ENCODE results near the gene SKIC2. TPM values are rescaled to one million over a fixed set of nuclear protein-coding genes. Genes with fewer than 3 reads are reported as not detected.

Gene SKIC2
- total and polyA plus RNA-seq, 10 of the 15 experiments (the other 5 are each of a cell fraction or from before 2014, with no cell fraction given), result 3.3 to 79.2 (median 32.5) TPM

DNA sequence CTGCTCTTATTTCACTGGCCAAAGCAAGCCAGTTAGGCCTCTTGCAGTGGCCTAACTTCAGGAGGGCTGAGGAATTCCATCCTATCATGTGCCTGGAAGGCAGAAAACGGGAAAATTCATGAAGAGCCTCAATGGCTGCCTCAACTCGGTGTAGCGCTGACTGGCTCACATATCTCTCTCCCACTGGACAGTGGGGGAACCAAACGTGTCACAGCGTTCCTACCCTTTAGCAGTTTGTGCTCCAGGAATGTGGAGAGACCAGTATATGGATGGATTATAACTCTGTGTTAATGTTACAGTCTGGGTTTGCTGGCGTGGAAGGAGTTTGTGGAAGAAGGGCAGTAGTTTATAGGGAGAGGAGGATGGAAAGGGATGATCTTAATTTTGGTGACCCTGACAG lies 43.2 kb upstream of the SKIC2 start:
- Histone ChIP-seq H2AFZ (ENCODE audit: control insufficient read depth, low read depth, low read length) (no peak overlapping the region), H3K4me3 (no peak overlapping the region), H3K36me3 (ENCODE audit: control insufficient read depth in 2 of 2, insufficient read depth in 2 of 2, low read length in 1 of 2) (no peaks in the 10 kb centered on the region), H3K9ac (ENCODE audit: control insufficient read depth, insufficient read depth, low read length) (no peak overlapping the region), H3K9me3 (replicated peaks; ENCODE audit: control insufficient read depth, insufficient read depth, low read length) (no peaks in the 10 kb centered on the region), H4K20me1 (ENCODE audit: control insufficient read depth, insufficient read depth) (no peaks in the 10 kb centered on the region), H3K27me3 (replicated peaks in 1 of 2; ENCODE audit: control insufficient read depth in 2 of 2, insufficient read depth in 2 of 2, low read length in 1 of 2) (no peaks in the 10 kb centered on the region), H3K79me2 (ENCODE audit: control insufficient read depth, insufficient read depth, low read length) (no peaks in the 10 kb centered on the region), H3K27ac (ENCODE audit: control insufficient read depth, insufficient read depth) (no peak overlapping the region), H3K4me1 (ENCODE audit: control insufficient read depth, insufficient read depth, low read length) (peaks cover 9% of the 10 kb centered on the region), H3K4me2 (ENCODE audit: control insufficient read depth, insufficient read depth) (no peak overlapping the region)
- 45% methylated on average over 6 of the region's 6 CpGs for WGBS (ENCODE audit: insufficient coverage, insufficient replicate concordance, low lambda C conversion rate, missing lambda C conversion rate)
- ChIA-PET SMC1A (ENCODE audit: uncharacterized antibody, unreplicated experiment) (no interaction called here), RAD21 (ENCODE audit: unreplicated experiment) (no interaction called here), CTCF (no interaction called here), POLR2A (interaction anchor here (0.7 kb wide), 1 partner anchor 201 kb away, joined by 6 read pairs; no protein-coding TSS in a partner anchor)
- ATAC-seq (no peak), FAIRE-seq (no peak), DNase-seq (ENCODE audit: low read depth, low spot score) (no peak)
- TF ChIP-seq SMARCA5 (IDR thresholded peaks at IDR 0.05), result no peak
- in situ Hi-C loops (cut with MboI) (no loop called here), intact Hi-C loops (cut with micrococcal nuclease; ENCODE audit: unreplicated experiment) (no loop called here)
- no TSS peak for BruUV-seq (replicated peaks)

DNA sequence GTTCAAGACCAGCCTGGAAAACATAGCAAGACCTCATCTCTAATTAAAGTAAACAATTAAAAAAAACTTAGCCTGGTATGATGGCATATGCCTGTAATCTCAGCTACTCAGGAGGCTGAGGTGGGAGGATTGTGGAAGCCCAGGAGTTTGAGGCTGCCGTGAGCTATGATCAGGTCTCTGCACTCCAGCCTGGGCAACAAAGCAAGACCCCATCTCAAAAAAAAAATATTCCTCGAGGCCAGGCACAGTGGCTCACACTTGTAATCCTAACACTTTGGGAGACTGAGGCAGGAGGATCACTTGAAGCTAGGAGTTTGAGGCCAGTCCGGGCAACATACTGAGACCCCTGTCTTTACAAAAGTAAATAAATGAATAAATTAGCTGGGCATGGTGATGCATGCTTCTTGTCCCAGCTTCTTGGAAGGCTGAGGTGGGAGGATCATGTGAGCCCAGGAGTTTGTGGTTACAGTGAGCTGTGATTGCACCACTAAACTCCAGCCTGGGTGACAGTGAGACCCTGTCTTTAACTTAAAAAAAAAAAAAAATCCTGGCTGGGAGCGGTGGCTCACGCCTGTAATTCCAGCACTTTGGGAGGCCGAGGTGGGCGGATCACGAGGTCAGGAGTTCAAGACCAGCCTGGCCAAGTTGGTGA lies 40.8 kb upstream of the SKIC2 start:
- Histone ChIP-seq H3K36me3 (ENCODE audit: control insufficient read depth in 2 of 2, insufficient read depth in 2 of 2, low read length in 1 of 2) (no peaks in the 10 kb centered on the region), H3K79me2 (ENCODE audit: control insufficient read depth, insufficient read depth, low read length) (no peaks in the 10 kb centered on the region), H3K4me2 (ENCODE audit: control insufficient read depth, insufficient read depth) (no peak overlapping the region), H3K27ac (ENCODE audit: control insufficient read depth, insufficient read depth) (no peak overlapping the region), H2AFZ (ENCODE audit: control insufficient read depth, low read depth, low read length) (no peak overlapping the region), H3K9ac (ENCODE audit: control insufficient read depth, insufficient read depth, low read length) (no peak overlapping the region), H3K4me3 (no peak overlapping the region), H3K27me3 (replicated peaks in 1 of 2; ENCODE audit: control insufficient read depth in 2 of 2, insufficient read depth in 2 of 2, low read length in 1 of 2) (no peaks in the 10 kb centered on the region), H3K9me3 (replicated peaks; ENCODE audit: control insufficient read depth, insufficient read depth, low read length) (no peaks in the 10 kb centered on the region), H3K4me1 (ENCODE audit: control insufficient read depth, insufficient read depth, low read length) (peaks cover 5% of the 10 kb centered on the region; the same call in 1 of the 2 replicates), H4K20me1 (ENCODE audit: control insufficient read depth, insufficient read depth) (no peaks in the 10 kb centered on the region)
- BruUV-seq (replicated peaks), result no TSS peak
- ChIA-PET RAD21 (ENCODE audit: unreplicated experiment) (interaction anchor here (0.7 kb wide), 1 partner anchor 187 kb away, joined by 3 read pairs; no protein-coding TSS in a partner anchor), SMC1A (ENCODE audit: uncharacterized antibody, unreplicated experiment) (interaction anchor here (0.7 to 1.4 kb wide), 4 partner anchors 20 to 233 kb away, joined by 3 to 4 read pairs (median 4); no protein-coding TSS in a partner anchor), POLR2A (interaction anchor here (0.7 kb wide), 1 partner anchor 34 kb away, joined by 4 read pairs; no protein-coding TSS in a partner anchor), CTCF (interaction anchor here (1.0 to 2.0 kb wide), 4 partner anchors 21 to 82 kb away, joined by 3 to 4 read pairs (median 3); no protein-coding TSS in a partner anchor)
- intact Hi-C loops (cut with micrococcal nuclease; ENCODE audit: unreplicated experiment), result no loop called here
- in situ Hi-C loops (cut with MboI), result no loop called here
- ATAC-seq (no peak), DNase-seq (ENCODE audit: low read depth, low spot score) (no peak), FAIRE-seq (no peak)
- 28% methylated on average over 8 of the region's 8 CpGs for WGBS (ENCODE audit: insufficient coverage, insufficient replicate concordance, low lambda C conversion rate, missing lambda C conversion rate)
- TF ChIP-seq STAT3 (IDR thresholded peaks at IDR 0.05; ENCODE audit: low read depth, low read length), result no peak
- no peak for TF ChIP-seq MXI1 (IDR thresholded peaks at IDR 0.05; ENCODE audit: low read depth, low read length)
- no peak for TF ChIP-seq CBFB (IDR thresholded peaks at IDR 0.05; ENCODE audit: low read depth)
- no peak for TF ChIP-seq RUNX3 (IDR thresholded peaks at IDR 0.05; ENCODE audit: low read length)
- no peak for TF ChIP-seq MTA3 (IDR thresholded peaks at IDR 0.05; ENCODE audit: borderline replicate concordance, low read length)
- TF ChIP-seq MEF2B (IDR thresholded peaks at IDR 0.05; ENCODE audit: partially characterized antibody, poor library complexity, severe bottlenecking), result no peak
- TF ChIP-seq MEF2A (IDR thresholded peaks at IDR 0.05; ENCODE audit: insufficient read depth, low read depth, low read length), result no peak
- no peak for TF ChIP-seq BCL11A (IDR thresholded peaks at IDR 0.05; ENCODE audit: low read depth, low read length)
- TF ChIP-seq, protein P1, sequence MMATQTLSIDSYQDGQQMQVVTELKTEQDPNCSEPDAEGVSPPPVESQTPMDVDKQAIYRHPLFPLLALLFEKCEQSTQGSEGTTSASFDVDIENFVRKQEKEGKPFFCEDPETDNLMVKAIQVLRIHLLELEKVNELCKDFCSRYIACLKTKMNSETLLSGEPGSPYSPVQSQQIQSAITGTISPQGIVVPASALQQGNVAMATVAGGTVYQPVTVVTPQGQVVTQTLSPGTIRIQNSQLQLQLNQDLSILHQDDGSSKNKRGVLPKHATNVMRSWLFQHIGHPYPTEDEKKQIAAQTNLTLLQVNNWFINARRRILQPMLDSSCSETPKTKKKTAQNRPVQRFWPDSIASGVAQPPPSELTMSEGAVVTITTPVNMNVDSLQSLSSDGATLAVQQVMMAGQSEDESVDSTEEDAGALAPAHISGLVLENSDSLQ (IDR thresholded peaks at IDR 0.05), result no peak
- TF ChIP-seq RCOR1 (conservative IDR thresholded peaks at IDR 0.05; ENCODE audit: low read depth, low read length), result no peak
- no peak for TF ChIP-seq ATF7 (IDR thresholded peaks at IDR 0.05; ENCODE audit: low read depth)
- no peak for TF ChIP-seq ASH2L (IDR thresholded peaks at IDR 0.05; ENCODE audit: borderline replicate concordance, low read depth)
- TF ChIP-seq FOS (IDR thresholded peaks at IDR 0.05; ENCODE audit: borderline replicate concordance, extremely low read depth, insufficient read length), result no peak
- TF ChIP-seq PAX5 (IDR thresholded peaks at IDR 0.05; ENCODE audit: borderline replicate concordance, low read depth, low read length), result no peak
- no peak for TF ChIP-seq ZNF217 (IDR thresholded peaks at IDR 0.05)
- TF ChIP-seq KAT2A (conservative IDR thresholded peaks at IDR 0.05; ENCODE audit: control insufficient read depth, low read depth, low read length), result no peak

Data from GM12878 (cell line).